ENCODE measurements around the gene CD37.
"Not testable (repeated sequence)": the region's sequence is repeated elsewhere in the genome, so short reads cannot be mapped to it uniquely, and the experiment has no call there.

The CD37 gene

GRCh38 chr19:49348305-49349189 lies 13.3 kb downstream of the CD37 start:
- no peak for DNase-seq

DNA sequence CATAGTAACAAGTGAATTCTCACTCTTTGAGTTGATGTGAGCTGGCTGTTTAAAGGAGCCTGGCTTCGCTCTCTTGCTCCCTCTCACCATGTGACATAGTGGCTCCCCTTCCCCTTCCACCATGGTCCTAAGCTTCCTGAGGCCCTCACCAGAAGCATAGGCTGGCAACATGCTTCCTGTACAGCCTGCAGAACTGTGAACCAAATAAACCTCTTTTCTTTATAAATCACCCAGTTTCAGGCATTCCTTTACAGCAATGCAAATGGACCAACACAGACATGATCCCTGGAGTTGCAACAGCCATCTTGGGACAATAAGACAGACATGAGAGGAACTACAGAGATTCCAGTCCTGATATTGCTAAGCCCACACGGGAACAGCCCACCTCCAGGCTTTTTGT lies 14.4 kb downstream of the CD37 start:
- no peak for DNase-seq

GRCh38 chr19:49355909-49356353 lies 20.7 kb downstream of the CD37 start:
- DNase-seq: no peak

DNA sequence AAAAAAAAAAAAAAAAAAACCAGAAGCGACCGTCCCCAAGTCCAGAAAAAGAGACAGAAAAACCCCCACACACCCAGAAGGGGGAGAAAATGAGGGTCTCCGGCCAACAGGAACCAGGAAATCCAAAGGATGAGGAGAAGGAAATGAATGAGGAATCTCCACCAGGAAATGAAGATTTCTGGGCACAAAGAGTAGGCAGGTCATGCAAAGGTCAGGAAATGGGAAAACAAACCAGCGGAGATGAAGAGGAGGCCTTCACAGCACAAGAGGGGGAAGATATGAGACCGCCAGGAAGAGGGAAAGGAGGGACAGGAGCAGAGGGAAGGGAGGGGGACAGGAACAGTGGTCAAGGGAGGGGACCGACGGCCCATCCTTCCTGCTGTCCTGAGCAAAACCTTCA lies 21.2 kb downstream of the CD37 start:
- no peak for DNase-seq

GRCh38 chr19:49357186-49357585 lies 22.0 kb downstream of the CD37 start:
- DNase-seq: no peak

GRCh38 chr19:49359851-49360820 lies 24.9 kb downstream of the CD37 start:
- no peak for DNase-seq

GRCh38 chr19:49361438-49362047 lies 26.3 kb downstream of the CD37 start:
- no peak for DNase-seq

- no peak for DNase-seq
Measured at GRCh38 chr19:49362048-49362928, 27.1 kb downstream of the CD37 start, which contains the start of gene TEAD2. Gene TEAD2 (minus strand): TSS chr19:49362416. CDS start chr19:49360075, 2,341 bp downstream.

DNA sequence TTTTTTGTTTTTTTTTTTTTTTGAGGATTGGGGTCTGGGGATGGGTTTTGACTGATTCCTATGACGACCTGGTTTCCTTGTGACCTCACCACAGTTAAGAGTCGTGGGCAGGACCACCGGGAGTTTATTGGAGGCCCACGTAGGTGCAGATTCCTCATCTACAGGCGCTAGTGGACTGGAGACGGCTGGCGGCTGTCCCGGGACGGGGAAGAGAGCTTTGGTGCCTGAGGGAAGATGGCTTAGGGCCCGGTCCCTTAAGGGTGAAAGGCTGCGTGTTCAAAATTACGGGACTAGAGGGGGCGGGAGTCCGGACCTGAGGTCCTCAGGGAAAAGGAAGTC lies 27.7 kb downstream of the CD37 start:
- no peak for DNase-seq

- DNase-seq: no peak
Measured at GRCh38 chr19:49363268-49364082, 28.3 kb downstream of the CD37 start, which contains the start of gene DKKL1. Gene DKKL1 (plus strand): TSS chr19:49363877. CDS start chr19:49363999, 122 bp downstream.

GRCh38 chr19:49364083-49364737 lies 29.0 kb downstream of the CD37 start:
- DNase-seq: no peak

GRCh38 chr19:49366110-49366509 lies 30.9 kb downstream of the CD37 start:
- DNase-seq: no peak

DNA sequence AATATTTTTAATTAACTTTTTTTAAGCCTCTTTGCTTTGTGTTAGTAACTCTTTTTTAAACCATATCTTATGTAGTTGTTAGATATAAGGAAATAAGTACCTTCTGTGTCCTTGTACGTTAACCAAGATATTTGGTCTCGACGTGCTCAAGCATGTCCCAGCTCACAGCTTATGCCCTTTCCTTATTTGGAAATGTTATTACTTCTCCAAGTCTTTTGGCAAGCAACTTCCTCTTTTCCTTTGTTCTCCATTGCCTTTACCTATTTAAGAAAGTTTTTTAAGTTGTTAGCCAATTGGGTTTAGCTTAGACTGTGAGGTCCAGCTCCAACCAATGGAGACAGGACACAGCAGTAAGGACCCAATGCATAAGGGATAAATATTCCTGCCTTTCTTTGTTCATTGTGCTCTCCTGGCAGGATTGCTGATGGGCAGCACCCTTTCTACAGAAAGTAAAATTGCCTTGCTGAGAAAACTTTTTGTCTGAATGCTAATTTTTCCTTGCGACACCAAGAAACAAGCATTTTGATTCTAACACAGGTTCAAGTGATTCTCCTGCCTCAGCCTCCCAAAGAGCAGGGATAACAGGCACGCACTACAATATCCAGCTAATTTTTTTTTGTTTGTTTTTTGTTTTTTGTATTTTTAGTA lies 33.6 kb downstream of the CD37 start:
- no peak for DNase-seq

GRCh38 chr19:49371184-49371583 lies 36.0 kb downstream of the CD37 start:
- DNase-seq: no peak

DNA sequence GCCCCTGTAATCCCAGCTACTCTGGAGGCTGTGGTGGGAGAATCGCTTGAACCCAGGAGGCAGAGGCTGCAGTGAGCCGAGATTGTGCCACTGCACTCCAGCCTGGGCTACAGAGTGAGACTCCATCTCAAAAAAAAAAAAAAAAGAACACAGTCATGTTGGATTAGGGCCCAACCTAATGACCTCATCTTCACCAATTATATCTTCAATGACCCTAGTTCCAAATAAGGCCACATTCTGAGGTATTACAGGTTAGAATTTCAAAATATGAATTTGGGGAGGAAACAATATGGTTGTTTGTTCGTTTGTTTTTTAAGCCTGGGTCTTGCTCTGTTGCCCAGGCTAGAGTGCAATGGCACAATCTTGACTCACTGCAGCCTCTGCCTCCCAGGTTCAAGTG lies 38.0 kb downstream of the CD37 start:
- not testable (repeated sequence) for DNase-seq

DNA sequence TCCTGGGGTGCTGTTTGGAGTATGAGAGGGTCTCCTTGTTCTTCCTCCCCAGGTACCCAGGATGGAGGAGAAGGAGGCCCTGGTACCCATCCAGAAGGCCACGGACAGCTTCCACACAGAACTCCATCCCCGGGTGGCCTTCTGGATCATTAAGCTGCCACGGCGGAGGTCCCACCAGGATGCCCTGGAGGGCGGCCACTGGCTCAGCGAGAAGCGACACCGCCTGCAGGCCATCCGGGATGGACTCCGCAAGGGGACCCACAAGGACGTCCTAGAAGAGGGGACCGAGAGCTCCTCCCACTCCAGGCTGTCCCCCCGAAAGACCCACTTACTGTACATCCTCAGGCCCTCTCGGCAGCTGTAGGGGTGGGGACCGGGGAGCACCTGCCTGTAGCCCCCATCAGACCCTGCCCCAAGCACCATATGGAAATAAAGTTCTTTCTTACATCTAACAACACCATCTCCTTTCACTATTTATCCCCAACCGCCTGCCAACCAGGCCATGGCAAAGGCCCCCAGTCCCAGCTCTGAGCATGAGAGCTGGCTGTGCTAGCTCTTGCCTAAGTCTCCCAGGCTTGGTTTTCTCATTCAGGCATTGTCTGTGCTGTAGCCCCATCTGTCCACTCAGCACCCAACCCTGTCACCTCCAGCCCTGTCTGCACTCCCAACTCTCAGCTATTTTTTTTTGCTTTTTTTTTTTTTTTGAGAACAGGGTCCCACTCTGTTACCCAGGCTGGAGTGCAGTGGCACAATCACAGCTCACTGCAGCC lies 39.6 kb downstream of the CD37 start:
- no peak for DNase-seq

DNA sequence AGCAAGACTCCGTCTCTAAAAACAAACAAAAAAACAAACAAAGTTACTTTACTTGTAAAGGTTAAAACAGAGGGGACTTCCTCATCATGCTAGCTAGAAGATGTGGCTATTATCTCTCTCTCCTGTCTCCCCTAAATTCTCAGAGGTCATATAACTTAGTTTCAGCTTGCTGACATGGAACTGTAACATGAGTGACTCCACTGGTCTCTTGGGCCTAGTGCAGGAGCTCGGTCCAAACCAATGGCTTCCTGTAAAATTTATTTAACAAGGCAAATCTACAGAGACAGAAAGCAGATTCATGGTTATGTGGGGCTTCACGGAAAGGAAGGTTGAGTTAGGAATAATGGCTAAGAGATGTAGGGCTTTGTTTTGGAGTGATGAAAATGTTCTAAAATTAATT lies 43.3 kb downstream of the CD37 start:
- no peak for DNase-seq

DNA sequence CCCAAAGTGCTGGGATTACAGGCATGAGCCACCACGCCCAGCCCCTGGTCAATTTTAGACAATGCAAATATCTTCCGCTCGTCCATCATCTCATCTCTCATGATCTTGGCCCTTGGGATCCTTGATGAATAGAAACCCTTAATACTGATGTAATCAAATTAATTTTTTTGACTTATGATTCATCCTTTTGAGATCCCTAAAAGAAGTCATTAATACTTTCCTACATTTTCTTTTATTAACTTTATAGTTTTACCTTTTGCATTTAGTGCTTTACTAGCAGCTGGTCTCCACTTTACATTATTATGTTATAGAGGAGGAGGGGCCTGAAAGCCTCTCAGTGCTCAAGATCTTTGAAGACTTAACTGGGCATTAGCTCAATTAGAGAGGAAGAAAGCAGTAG lies 45.2 kb downstream of the CD37 start:
- DNase-seq: no peak

DNA sequence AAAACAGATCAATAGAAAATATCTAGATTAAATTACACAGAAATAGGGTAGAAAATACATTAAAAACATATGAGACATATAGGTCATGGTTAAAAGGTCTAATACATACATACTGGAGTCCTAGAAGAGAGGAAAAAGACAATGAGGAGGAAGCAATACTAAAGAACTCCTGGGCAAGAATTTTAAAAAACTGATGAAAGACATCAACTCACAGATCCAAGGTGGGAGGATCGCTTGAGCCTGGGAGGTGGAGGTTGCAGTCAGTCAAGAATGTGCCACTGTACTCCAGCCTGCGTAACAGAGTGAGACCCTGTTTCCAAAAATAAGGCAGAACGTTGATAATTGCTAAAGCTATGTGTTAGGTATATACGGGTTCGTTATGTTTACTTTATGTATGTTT lies 47.4 kb downstream of the CD37 start:
- no peak for DNase-seq
